ENCODE data around the gene PRUNE2. TPM values are rescaled to one million over a fixed set of nuclear protein-coding genes. Genes with fewer than 3 reads are reported as not detected.

PRUNE2 gene
- total and polyA plus RNA-seq, 4 donors = 1.3 to 4.5 (median 1.6) TPM

GRCh38 chr9:76904661-76905457 is 1.1 kb downstream of the PRUNE2 start:
- H3K9ac ChIP-seq (ENCODE audit: low read depth in 1 of 2, low read length in 2 of 2) = no peak overlapping the region
- no peaks in the 10 kb centered on the region for H3K9me3 ChIP-seq (ENCODE audit: control insufficient read depth in 4 of 4, low read length in 3 of 4)
- no peak overlapping the region for H3K27ac ChIP-seq (ENCODE audit: low read depth in 1 of 2, low read length in 2 of 2)
- peaks cover 0 to 14% (median 5%) of the 10 kb centered on the region in 4 donors for H3K27me3 ChIP-seq (ENCODE audit: control insufficient read depth in 4 of 4, insufficient read depth in 4 of 4, low read length in 3 of 4)
- TF ChIP-seq EGR1 (IDR thresholded peaks at IDR 0.05; ENCODE audit: low read depth in 2 of 2) = no peak
- H3K4me3 ChIP-seq (ENCODE audit: low read depth in 1 of 3, low read length in 3 of 3) = no peak overlapping the region
- peaks cover 2 to 9% (median 4%) of the 10 kb centered on the region in 4 donors for H3K4me1 ChIP-seq (ENCODE audit: control insufficient read depth in 4 of 4, insufficient read depth in 4 of 4, low read length in 3 of 4)
- 49% methylated on average over 8 of the region's 8 CpGs for WGBS
- DNase-seq (ENCODE audit: low spot score) = no peak
- no peaks in the 10 kb centered on the region for H3K36me3 ChIP-seq (ENCODE audit: control insufficient read depth in 4 of 4, insufficient read depth in 3 of 4, low read depth in 1 of 4, low read length in 3 of 4)

GRCh38 chr9:76902395-76902794 is 3.5 kb downstream of the PRUNE2 start:
- no peak overlapping the region for H3K9ac ChIP-seq (ENCODE audit: low read depth in 1 of 2, low read length in 2 of 2)
- H3K9me3 ChIP-seq (ENCODE audit: control insufficient read depth in 4 of 4, low read length in 3 of 4) = no peaks in the 10 kb centered on the region
- TF ChIP-seq EGR1 (IDR thresholded peaks at IDR 0.05; ENCODE audit: low read depth in 2 of 2) (no peak), CTCF (IDR thresholded peaks at IDR 0.05; ENCODE audit: low read depth, low read length, missing input control) (no peak), RAD21 (IDR thresholded peaks at IDR 0.05) (no peak), HNF4G (IDR thresholded peaks at IDR 0.05) (no peak), HNF4A (conservative IDR thresholded peaks at IDR 0.05) (no peak), SP1 (IDR thresholded peaks at IDR 0.05) (no peak), TAF1 (conservative IDR thresholded peaks at IDR 0.05) (no peak), NR2F2 (IDR thresholded peaks at IDR 0.05) (no peak), FOXA1 (IDR thresholded peaks at IDR 0.05) (no peak), JUND (IDR thresholded peaks at IDR 0.05) (no peak), MAX (IDR thresholded peaks at IDR 0.05) (no peak), REST (IDR thresholded peaks at IDR 0.05) (no peak), ZBTB33 (IDR thresholded peaks at IDR 0.05) (no peak), FOXA2 (IDR thresholded peaks at IDR 0.05) (no peak), ATF3 (IDR thresholded peaks at IDR 0.05) (no peak), RXRA (IDR thresholded peaks at IDR 0.05) (no peak), GABPA (IDR thresholded peaks at IDR 0.05 in 1 of 2, conservative IDR thresholded peaks at IDR 0.05 in 1 of 2) (no peak)
- no peaks in the 10 kb centered on the region for H3K36me3 ChIP-seq (ENCODE audit: control insufficient read depth in 4 of 4, insufficient read depth in 3 of 4, low read depth in 1 of 4, low read length in 3 of 4)
- peaks cover 0 to 17% (median 5%) of the 10 kb centered on the region in 4 donors for H3K27me3 ChIP-seq (ENCODE audit: control insufficient read depth in 4 of 4, insufficient read depth in 4 of 4, low read length in 3 of 4)
- WGBS = 46% methylated on average over 6 of the region's 6 CpGs
- no peak overlapping the region for H3K27ac ChIP-seq (ENCODE audit: low read depth in 1 of 2, low read length in 2 of 2)
- DNase-seq (ENCODE audit: low spot score) = no peak
- H3K4me3 ChIP-seq (ENCODE audit: low read depth in 1 of 3, low read length in 3 of 3) = no peak overlapping the region
- peaks cover 2 to 9% (median 4%) of the 10 kb centered on the region in 4 donors for H3K4me1 ChIP-seq (ENCODE audit: control insufficient read depth in 4 of 4, insufficient read depth in 4 of 4, low read length in 3 of 4)
